SK-N-SH (cell line): Measurements from ENCODE around the gene BOLA3. TPM values are rescaled to one million over a fixed set of nuclear protein-coding genes. Genes with fewer than 3 reads are reported as not detected.

ENCODE experiments used
- CTCF ChIA-PET: fragments of 300-600, 350-600 bp; formaldehyde crosslinking; extraction: SDS; loops from one replicate; lab custom pipeline; 2021; lab: Yijun Ruan, JAX
- POLR2A ChIA-PET: fragments of 350-600 bp; sonication (Branson Sonifier 250); formaldehyde crosslinking; extraction: SDS; loops from one replicate; lab custom pipeline; 2020; ENCODE audit warnings: antibody characterized with exemption, inconsistent platforms; lab: Yijun Ruan, JAX
- DNase-seq: peaks from one replicate; pipeline ENCODE4 v3.0.0; 2012
- H2AFZ ChIP-seq: fragments of 200-600 bp; sonication (generic); 2 replicates; pipeline ENCODE4 v1.8.1; 2016; ENCODE audit warnings: antibody characterized with exemption, mild to moderate bottlenecking, low read depth
- H3F3A ChIP-seq: fragments of 200-600 bp; sonication (generic); replicated peaks from 2 replicates; pipeline ENCODE3; 2016; ENCODE audit warnings: antibody characterized with exemption, mild to moderate bottlenecking; ENCODE audit not compliant: insufficient read depth
- H3K27ac ChIP-seq, 2 experiments: fragments of 200-500 bp in 1 of 2; fragments of 200-600 bp in 1 of 2; sonication (Bioruptor generic) in 1 of 2; sonication (generic), shearing (Covaris generic) in 1 of 2; 2 replicates each; pipeline versions ENCODE4 v1.5.1 to v1.6.1; 2014 to 2016; ENCODE audit warnings: low read depth in 2 of 2, inconsistent platforms in 1 of 2, low read length in 1 of 2, mild to moderate bottlenecking in 1 of 2, mixed read lengths in 1 of 2
- H3K27me3 ChIP-seq: fragments of 200-600 bp; sonication (generic), shearing (Covaris generic); 2 replicates; pipeline ENCODE4 v1.6.1; 2016; ENCODE audit warnings: mixed run types; ENCODE audit not compliant: insufficient read depth
- H3K36me3 ChIP-seq, 2 experiments: fragments of 200-500 bp in 1 of 2; fragments of 200-600 bp in 1 of 2; sonication (Bioruptor generic) in 1 of 2; sonication (generic) in 1 of 2; replicated peaks in 1 of 2; 2 replicates each; pipeline versions ENCODE3 to v1.5.1; 2014 to 2016; ENCODE audit warnings: low read length in 1 of 2, mild to moderate bottlenecking in 1 of 2; ENCODE audit not compliant: insufficient read depth in 2 of 2, control insufficient read depth in 1 of 2
- H3K4me1 ChIP-seq, 2 experiments: fragments of 200-500 bp in 1 of 2; fragments of 200-600 bp in 1 of 2; sonication (Bioruptor generic) in 1 of 2; sonication (generic), shearing (Covaris generic) in 1 of 2; 2 replicates each; pipeline versions ENCODE4 v1.5.1 to v1.6.1; 2014 to 2016; ENCODE audit warnings: low read depth in 1 of 2, low read length in 1 of 2, mixed run types in 1 of 2; ENCODE audit not compliant: insufficient read depth in 2 of 2, control insufficient read depth in 1 of 2
- H3K4me2 ChIP-seq: fragments of 200-600 bp; sonication (generic), shearing (Covaris generic); 2 replicates; pipeline ENCODE4 v1.6.1; 2017; ENCODE audit warnings: mixed run types
- H3K4me3 ChIP-seq, 2 experiments: fragments of 200-500 bp in 1 of 2; fragments of 200-600 bp in 1 of 2; sonication (Bioruptor generic) in 1 of 2; sonication (generic), shearing (Covaris generic) in 1 of 2; 2 replicates each; pipeline versions ENCODE4 v1.5.1 to v1.8.1; 2014 to 2016; ENCODE audit warnings: low read depth in 2 of 2, inconsistent platforms in 1 of 2, low read length in 1 of 2, mild to moderate bottlenecking in 1 of 2, mixed read lengths in 1 of 2, moderate library complexity in 1 of 2
- H3K79me2 ChIP-seq: fragments of 200-600 bp; sonication (generic); 2 replicates; pipeline ENCODE4 v1.8.1; 2017; ENCODE audit warnings: mild to moderate bottlenecking; ENCODE audit not compliant: insufficient read depth
- H3K9ac ChIP-seq: fragments of 200-600 bp; sonication (generic); 2 replicates; pipeline ENCODE4 v1.6.1; 2017; ENCODE audit warnings: mixed run types
- H3K9me2 ChIP-seq: fragments of 200-600 bp; sonication (generic); 2 replicates; pipeline ENCODE4 v1.6.1; 2017; ENCODE audit warnings: mixed run types
- H3K9me3 ChIP-seq: fragments of 200-600 bp; sonication (generic); 2 replicates; pipeline ENCODE4 v1.6.1; 2017; ENCODE audit warnings: mixed run types, mild to moderate bottlenecking, moderate library complexity
- H4K20me1 ChIP-seq: fragments of 200-600 bp; sonication (generic); 2 replicates; pipeline ENCODE4 v1.6.1; 2017; ENCODE audit warnings: mild to moderate bottlenecking, mixed run types; ENCODE audit not compliant: insufficient read depth
- FOSL2 ChIP-seq: IDR thresholded peaks from 2 replicates; pipeline ENCODE4 v1.4.0; 2012; ENCODE audit warnings: low read depth, mild to moderate bottlenecking, moderate library complexity, borderline replicate concordance
- FOXJ3 ChIP-seq: sonication (generic); formaldehyde crosslinking; IDR thresholded peaks from 2 replicates; pipeline ENCODE4 v1.5.1; 2020; ENCODE audit warnings: mild to moderate bottlenecking, missing genetic modification reagents
- FOXM1 ChIP-seq: IDR thresholded peaks from 2 replicates; pipeline ENCODE4 v1.4.0; 2012; ENCODE audit warnings: low read depth, mild to moderate bottlenecking
- GABPA ChIP-seq: IDR thresholded peaks from 2 replicates; pipeline ENCODE4 v1.4.0; 2012; ENCODE audit warnings: low read depth, mild to moderate bottlenecking
- JUND ChIP-seq: IDR thresholded peaks from 2 replicates; pipeline ENCODE4 v1.4.0; 2012
- RCOR1 ChIP-seq: fragments of 150-350 bp; IDR thresholded peaks from 2 replicates; pipeline ENCODE4 v1.6.1; 2017; ENCODE audit warnings: antibody characterized with exemption, low read length
- REST ChIP-seq: IDR thresholded peaks from 2 replicates; pipeline ENCODE4 v1.6.1; 2012; ENCODE audit warnings: mild to moderate bottlenecking, low read depth, low read length, moderate library complexity
- RFX5 ChIP-seq: IDR thresholded peaks from 2 replicates; pipeline ENCODE4 v1.6.1; 2012; ENCODE audit warnings: mild to moderate bottlenecking, improper control_type of control experiment, low read length
- RXRA ChIP-seq: IDR thresholded peaks from 2 replicates; pipeline ENCODE4 v1.4.0; 2012; ENCODE audit warnings: low read depth, mild to moderate bottlenecking, borderline replicate concordance
- SMC3 ChIP-seq: IDR thresholded peaks from 2 replicates; pipeline ENCODE4 v1.6.1; 2012; ENCODE audit warnings: low read depth, low read length, improper control_type of control experiment
- TAF1 ChIP-seq: IDR thresholded peaks from 2 replicates; pipeline ENCODE4 v1.6.1; 2012; ENCODE audit warnings: low read depth, mild to moderate bottlenecking, low read length, moderate library complexity, borderline replicate concordance
- TEAD4 ChIP-seq: IDR thresholded peaks from 2 replicates; pipeline ENCODE4 v1.4.0; 2012; ENCODE audit warnings: mild to moderate bottlenecking, borderline replicate concordance; ENCODE audit not compliant: insufficient read depth
- whole genome bisulfite sequencing: methylation state at CpG from one replicate; pipeline ENCODE4 v1.1.6; 2017; ENCODE audit warnings: low lambda C conversion rate; 5-methylcytosine and 5-hydroxymethylcytosine counted together
- polyA plus RNA-seq, 3 experiments: library from polyadenylated mRNA; depleted of rRNA; stranded (reverse); fragments of >200 nt; gene quantifications; 2 replicates each; pipeline ENCODE4 v1.2.3, GENCODE V29; 2012
- TF ChIP-seq, protein P1 (sequence below): IDR thresholded peaks from 2 replicates; pipeline ENCODE4 v1.4.0; 2012; ENCODE audit warnings: low read depth, borderline replicate concordance
- TF ChIP-seq, protein P2 (sequence below): IDR thresholded peaks from 2 replicates; pipeline ENCODE4 v1.4.0; 2012; ENCODE audit warnings: low read depth
- TF ChIP-seq, protein P3 (sequence below): IDR thresholded peaks from 2 replicates; pipeline ENCODE4; 2012

Gene BOLA3
- polyA plus RNA-seq, 1 of the 3 experiments (the other 2 are of a cell fraction) = 90.1 TPM

- no peak for DNase-seq
- Histone ChIP-seq H3K4me2 (0 out of 2 replicates have a peak overlapping the region, but pooled peaks have one; percentile 93), H3K9ac (no peak overlapping the region), H3K79me2 (peaks cover 46% of the 10 kb centered on the region), H3K9me3 (no peaks in the 10 kb centered on the region), H3F3A (peaks cover 42% of the 10 kb centered on the region), H3K27me3 (no peaks in the 10 kb centered on the region), H2AFZ (no peak overlapping the region), H4K20me1 (no peaks in the 10 kb centered on the region), H3K36me3 (peaks cover 29 to 36% of the 10 kb centered on the region in 2 experiments), H3K4me1 (peaks cover 4 to 22% of the 10 kb centered on the region in 2 experiments; a peak in 3 of 4 replicates), H3K27ac (no peak overlapping the region), H3K9me2 (no peaks in the 10 kb centered on the region), H3K4me3 (no peak overlapping the region)
- TF ChIP-seq RFX5 (no peak), JUND (no peak), FOXM1 (no peak), FOSL2 (no peak), TAF1 (no peak), TEAD4 (no peak), FOXJ3 (CRISPR knock-in tag) (no peak), SMC3 (no peak), RXRA (no peak), RCOR1 (no peak), GABPA (no peak), REST (no peak)
- TF ChIP-seq, protein P1, sequence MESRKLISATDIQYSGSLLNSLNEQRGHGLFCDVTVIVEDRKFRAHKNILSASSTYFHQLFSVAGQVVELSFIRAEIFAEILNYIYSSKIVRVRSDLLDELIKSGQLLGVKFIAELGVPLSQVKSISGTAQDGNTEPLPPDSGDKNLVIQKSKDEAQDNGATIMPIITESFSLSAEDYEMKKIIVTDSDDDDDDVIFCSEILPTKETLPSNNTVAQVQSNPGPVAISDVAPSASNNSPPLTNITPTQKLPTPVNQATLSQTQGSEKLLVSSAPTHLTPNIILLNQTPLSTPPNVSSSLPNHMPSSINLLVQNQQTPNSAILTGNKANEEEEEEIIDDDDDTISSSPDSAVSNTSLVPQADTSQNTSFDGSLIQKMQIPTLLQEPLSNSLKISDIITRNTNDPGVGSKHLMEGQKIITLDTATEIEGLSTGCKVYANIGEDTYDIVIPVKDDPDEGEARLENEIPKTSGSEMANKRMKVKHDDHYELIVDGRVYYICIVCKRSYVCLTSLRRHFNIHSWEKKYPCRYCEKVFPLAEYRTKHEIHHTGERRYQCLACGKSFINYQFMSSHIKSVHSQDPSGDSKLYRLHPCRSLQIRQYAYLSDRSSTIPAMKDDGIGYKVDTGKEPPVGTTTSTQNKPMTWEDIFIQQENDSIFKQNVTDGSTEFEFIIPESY = no peak
- TF ChIP-seq, protein P2, sequence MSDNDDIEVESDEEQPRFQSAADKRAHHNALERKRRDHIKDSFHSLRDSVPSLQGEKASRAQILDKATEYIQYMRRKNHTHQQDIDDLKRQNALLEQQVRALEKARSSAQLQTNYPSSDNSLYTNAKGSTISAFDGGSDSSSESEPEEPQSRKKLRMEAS = no peak
- TF ChIP-seq, protein P3, sequence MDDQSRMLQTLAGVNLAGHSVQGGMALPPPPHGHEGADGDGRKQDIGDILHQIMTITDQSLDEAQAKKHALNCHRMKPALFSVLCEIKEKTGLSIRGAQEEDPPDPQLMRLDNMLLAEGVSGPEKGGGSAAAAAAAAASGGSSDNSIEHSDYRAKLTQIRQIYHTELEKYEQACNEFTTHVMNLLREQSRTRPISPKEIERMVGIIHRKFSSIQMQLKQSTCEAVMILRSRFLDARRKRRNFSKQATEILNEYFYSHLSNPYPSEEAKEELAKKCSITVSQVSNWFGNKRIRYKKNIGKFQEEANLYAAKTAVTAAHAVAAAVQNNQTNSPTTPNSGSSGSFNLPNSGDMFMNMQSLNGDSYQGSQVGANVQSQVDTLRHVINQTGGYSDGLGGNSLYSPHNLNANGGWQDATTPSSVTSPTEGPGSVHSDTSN = no peak
- ChIA-PET CTCF (interaction anchor here (0.9 to 8.7 kb wide), 7 partner anchors 20 to 411 kb away, joined by 3 to 155 read pairs (median 4); partner anchors contain the start of genes STAMBP and TPRKB), POLR2A (interaction anchor here (1.0 to 3.5 kb wide), 3 partner anchors 29 to 243 kb away, joined by 3 to 10 read pairs (median 8); partner anchors contain the start of gene MOB1A)
- 86% methylated on average over 5 of the region's 5 CpGs for WGBS
These were observed 1.5 kb upstream of the BOLA3 start for GRCh38 chr2:74149247-74149525.
